COLO829 (cell line): ENCODE data around the gene THBS3.
A peak's percentile ranks its signal among the peaks of the same experiment; 100 is the strongest.

Experiments used
- DNase-seq: peaks from one replicate; pipeline ENCODE4 v3.0.0; 2012; ENCODE audit warnings: low spot score

The THBS3 gene

GRCh38 chr1:155187456-155187891 is 20.2 kb downstream of the THBS3 start:
- no peak for DNase-seq

GRCh38 chr1:155186794-155187455 is 20.8 kb downstream of the THBS3 start:
- DNase-seq: no peak

- no peak for DNase-seq
Observed at GRCh38 chr1:155186067-155186793, 21.5 kb downstream of the THBS3 start.

- no peak for DNase-seq
Observed at GRCh38 chr1:155185783-155186066, 22.0 kb downstream of the THBS3 start.

- no peak for DNase-seq
Observed at GRCh38 chr1:155184835-155185782, 22.6 kb downstream of the THBS3 start.

- no peak for DNase-seq
Observed at GRCh38 chr1:155184351-155184811, 23.3 kb downstream of the THBS3 start.

GRCh38 chr1:155183775-155184221 is 23.9 kb downstream of the THBS3 start:
- no peak for DNase-seq

GRCh38 chr1:155182052-155182550 is 25.6 kb downstream of the THBS3 start:
- DNase-seq: no peak

GRCh38 chr1:155181371-155182051 is 26.2 kb downstream of the THBS3 start:
- DNase-seq: no peak

GRCh38 chr1:155179112-155180031 is 28.3 kb downstream of the THBS3 start:
- DNase-seq: no peak

GRCh38 chr1:155178441-155179111 is 29.1 kb downstream of the THBS3 start:
- no peak for DNase-seq

GRCh38 chr1:155177918-155178281 is 29.8 kb downstream of the THBS3 start:
- DNase-seq: no peak

- DNase-seq: no peak
Observed at GRCh38 chr1:155177192-155177917, 30.3 kb downstream of the THBS3 start.

- peak; percentile 98 for DNase-seq
Observed at GRCh38 chr1:155176544-155177071, 31.1 kb downstream of the THBS3 start.

GRCh38 chr1:155175927-155176371 is 31.7 kb downstream of the THBS3 start:
- DNase-seq: no peak

GRCh38 chr1:155175281-155175926 is 32.3 kb downstream of the THBS3 start:
- no peak for DNase-seq

GRCh38 chr1:155174324-155175280 is 33.1 kb downstream of the THBS3 start:
- DNase-seq: no peak
